HG03571 (cell line): ENCODE measurements around the gene OR4K13.

ENCODE experiments used
- ATAC-seq: cut with Tn5 transposase; IDR thresholded peaks from one replicate; pipeline ENCODE4 v1.9.1; 2021; ENCODE audit not compliant: unreplicated experiment

Gene OR4K13, protein sequence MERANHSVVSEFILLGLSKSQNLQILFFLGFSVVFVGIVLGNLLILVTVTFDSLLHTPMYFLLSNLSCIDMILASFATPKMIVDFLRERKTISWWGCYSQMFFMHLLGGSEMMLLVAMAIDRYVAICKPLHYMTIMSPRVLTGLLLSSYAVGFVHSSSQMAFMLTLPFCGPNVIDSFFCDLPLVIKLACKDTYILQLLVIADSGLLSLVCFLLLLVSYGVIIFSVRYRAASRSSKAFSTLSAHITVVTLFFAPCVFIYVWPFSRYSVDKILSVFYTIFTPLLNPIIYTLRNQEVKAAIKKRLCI

DNA sequence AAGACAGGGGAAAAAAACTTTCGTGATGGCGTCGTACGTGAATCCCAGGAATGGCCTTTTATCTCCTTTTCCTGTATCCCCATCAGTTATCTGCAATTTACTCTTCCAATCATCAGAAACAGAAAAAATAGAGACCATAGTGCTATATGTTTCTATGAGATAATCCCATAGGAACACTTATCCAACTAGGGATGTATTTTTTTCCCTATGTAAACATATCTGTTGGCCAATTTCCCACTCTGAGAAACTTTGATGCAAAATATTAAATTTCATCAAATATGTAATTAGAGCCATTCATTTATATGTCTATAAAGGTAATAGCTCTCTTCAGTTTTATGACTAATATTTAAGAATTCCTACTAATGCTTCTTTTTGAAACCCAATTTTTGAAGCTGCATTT is at the start of gene OR4K13:
Gene OR4K13, minus strand, starts transcription at position 101 of the 400 bp plus-strand sequence. CDS start 1,280 bp downstream, outside the sequence.
- ATAC-seq: no peak

DNA sequence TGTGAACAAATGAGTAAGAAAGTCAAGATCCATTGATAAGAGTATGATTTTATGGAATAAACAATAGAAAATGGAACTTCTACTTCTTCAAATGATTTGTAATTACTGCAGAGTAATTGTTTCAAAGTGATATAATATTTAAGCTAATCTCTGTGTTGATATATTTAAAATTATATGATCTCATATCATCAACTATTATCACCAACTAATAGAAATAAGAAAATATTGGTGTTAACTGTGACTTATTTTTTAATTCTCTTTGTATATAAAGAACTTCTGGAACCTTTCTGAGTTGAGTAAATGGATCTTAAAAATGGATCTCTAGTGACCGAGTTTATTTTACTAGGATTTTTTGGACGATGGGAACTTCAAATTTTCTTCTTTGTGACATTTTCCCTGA is 23.9 kb upstream of the OR4K13 start, which contains the start of gene OR4L1:
Gene OR4L1, plus strand, starts transcription at position 301 of the 400 bp plus-strand sequence. Its CDS starts 0 bp downstream, at position 301.
- ATAC-seq: no peak

DNA sequence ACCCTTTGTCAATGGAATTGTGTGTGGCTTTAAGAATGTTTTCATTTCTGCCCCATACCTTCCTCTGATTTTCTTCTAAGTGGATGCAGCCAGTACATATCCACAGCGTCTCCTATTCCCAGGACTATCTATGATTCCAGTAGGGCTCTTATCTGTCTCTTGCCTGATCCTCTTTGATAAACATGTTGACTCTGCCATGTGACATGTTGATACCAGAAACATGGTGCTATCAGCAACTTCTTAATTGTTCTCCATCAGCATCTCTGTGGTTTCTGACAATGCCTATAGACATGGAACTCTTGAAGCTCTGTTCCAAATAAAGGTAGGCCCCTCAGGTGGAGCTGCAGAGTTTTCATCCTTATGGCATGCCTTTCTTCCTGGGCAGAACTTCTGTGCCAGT is 12.4 kb upstream of the OR4K13 start:
- no peak for ATAC-seq

DNA sequence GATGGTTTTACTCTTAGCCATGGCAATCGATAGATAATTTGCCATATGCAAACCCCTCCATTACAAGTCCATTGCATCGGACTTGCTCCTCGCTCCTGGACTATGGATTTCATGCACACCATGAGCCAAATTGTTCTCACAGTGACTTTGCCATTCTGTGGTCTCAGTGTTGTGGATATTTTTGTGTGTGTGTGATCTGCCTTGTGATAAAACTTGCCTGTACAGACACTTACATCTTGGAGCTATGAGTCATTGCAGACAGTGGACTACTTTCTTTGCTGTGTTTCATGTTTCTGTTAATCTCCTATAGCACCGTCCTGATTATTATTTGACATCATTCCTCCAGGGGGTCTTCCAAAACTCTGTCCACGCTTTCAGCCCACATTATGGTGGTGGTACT is 8.4 kb upstream of the OR4K13 start:
- ATAC-seq: no peak

DNA sequence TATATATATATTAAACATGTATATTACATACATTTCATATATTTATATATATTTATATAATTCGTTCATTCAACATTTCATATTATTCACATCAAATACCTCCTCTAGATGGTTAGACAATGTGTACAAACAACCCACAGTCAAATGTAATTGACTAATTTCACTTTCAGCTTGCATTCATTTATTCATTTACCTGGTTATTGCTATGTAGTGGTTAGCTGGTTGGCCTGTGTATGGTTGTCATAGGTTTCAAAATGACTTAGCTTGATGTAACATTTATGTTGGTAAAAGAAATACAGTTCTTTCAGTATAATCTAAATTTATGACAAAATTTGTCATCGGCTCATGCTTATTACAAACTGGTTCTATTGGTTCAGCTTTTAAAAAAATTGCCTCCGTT is 389 bp downstream of the OR4K13 start:
- no peak for ATAC-seq

DNA sequence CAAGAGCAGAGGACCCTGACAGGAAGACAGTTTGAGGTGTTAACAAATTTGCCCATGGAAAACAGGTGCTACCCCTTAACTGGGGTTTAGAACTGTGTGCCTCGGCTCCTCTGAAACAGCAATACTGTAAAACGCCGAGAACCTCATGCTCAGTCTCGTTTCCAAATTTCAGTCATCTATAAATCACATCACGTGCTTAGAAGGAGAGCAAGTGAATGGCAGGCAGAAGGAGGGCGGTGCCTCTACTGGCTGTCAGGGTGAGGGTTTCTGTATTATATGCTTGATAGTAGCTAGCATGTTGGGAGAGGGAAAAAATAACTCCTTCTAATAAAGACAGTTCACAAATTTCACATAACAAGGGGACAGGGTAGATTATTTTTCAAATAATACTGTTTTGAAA is 4.8 kb downstream of the OR4K13 start:
- no peak for ATAC-seq

DNA sequence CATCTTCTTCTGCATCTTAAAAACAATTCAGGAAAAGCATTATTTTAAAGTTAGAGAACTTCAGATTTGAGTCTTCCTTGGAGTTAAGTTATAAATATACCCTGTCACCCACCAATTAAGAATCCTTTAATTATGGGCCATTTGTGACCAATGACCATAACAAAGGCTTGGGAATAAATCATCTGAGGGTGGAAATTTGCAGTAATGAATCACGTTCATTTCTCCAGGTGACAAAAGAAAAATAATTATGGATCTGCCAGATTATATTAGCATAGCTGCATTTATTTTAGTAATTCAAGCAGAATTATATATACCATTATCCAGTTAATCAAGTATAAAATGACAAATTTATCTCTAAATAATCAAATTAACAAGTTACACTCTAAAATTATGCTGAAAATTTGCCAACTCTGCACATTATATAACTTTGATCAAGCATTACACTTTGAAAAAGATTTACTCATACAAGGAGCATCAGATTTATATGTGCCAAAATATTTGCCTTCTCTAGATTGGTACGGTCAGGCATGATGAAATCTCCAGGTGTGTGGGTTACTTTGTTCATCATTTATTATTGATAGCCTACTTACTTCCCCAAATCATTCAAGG is 16.5 kb downstream of the OR4K13 start, which contains the start of gene OR4K14:
Gene OR4K14, minus strand, starts transcription at position 51 of the 609 bp plus-strand sequence. CDS start 4,114 bp downstream, outside the sequence.
- no peak for ATAC-seq

DNA sequence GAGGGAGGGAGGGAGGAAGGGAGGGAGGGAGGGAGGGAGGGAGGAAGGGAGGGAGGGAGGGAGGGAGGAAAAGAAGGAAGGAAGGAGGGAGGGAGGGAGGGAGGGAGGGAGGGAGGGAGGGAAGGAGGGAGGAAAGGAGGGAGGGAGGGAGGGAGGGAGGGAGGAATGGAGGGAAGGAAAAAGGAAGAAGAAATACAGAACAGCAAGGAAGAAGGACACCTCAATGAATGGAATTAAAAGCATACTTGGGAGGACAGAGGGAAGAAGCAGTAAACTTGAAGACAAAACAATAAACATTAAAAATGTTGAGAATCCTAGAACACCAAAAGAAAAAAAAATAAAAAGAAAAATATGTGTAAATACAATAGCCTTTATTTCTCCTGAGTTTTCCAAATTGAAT is 27.7 kb downstream of the OR4K13 start:
- ATAC-seq: no peak

DNA sequence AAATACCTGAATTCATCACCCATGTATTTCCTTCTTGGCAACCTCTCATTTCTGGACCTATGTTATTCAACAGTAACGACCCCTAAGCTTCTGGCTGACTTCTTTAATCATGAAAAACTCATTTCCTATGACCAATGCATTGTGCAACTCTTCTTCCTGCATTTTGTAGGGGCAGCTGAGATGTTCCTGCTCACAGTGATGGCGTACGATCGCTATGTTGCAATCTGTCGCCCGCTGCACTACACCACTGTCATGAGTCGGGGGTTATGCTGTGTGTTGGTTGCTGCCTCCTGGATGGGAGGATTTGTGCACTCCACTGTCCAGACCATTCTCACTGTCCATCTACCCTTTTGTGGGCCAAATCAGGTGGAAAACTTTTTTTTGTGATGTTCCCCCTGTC is 33.5 kb downstream of the OR4K13 start:
- no peak for ATAC-seq

DNA sequence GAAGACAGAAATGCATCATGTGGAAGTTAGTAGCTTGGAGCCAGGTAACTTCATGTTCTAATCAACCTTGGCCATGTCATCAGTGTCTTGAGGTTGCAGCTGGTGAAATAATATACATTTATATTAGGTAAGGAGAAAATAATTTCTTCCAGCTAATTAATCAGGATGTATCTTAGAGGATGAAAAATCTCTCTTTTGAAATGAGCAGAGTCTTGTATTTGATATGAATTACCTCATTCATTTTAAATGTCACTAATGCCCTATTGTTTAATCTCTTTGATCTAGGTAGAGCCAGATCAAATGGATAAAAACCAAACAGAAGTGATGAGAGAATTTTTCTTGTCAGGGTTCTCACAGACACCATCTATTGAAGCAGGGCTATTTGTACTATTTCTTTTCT is 34.0 kb downstream of the OR4K13 start, which contains the start of gene OR4Q2:
Gene OR4Q2, plus strand, starts transcription at position 301 of the 400 bp plus-strand sequence.
- ATAC-seq: no peak

DNA sequence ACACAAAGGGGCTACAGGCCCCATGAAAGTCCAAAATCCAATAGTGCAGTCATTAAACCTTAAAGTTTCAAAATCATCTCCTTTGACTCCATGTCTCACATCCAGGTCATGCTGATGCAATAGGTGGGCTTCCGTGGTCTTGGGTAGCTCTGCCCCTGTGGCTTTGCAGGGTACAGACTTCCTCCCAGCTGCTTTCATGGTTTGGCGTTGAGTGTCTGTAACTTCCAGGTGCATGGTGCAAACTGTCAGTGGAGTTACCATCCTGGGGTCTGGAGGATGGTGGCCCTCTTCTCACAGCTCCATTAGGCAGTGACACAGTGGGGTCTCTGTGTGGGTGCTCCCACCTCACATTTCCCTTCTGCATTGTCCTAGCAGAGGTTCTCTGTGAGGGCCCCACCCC is 42.4 kb downstream of the OR4K13 start:
- no peak for ATAC-seq
